CD4-positive, alpha-beta T cell treated with Interleukin-6 at 100 ng/mL for 8 hours (primary cell): Measurements from ENCODE around the gene LTBP3.

Experiments
- DNase-seq: peaks from one replicate; pipeline ENCODE4 v3.0.0-alpha.2; 2020; ENCODE audit warnings: mixed read lengths, low spot score

LTBP3 gene

DNA sequence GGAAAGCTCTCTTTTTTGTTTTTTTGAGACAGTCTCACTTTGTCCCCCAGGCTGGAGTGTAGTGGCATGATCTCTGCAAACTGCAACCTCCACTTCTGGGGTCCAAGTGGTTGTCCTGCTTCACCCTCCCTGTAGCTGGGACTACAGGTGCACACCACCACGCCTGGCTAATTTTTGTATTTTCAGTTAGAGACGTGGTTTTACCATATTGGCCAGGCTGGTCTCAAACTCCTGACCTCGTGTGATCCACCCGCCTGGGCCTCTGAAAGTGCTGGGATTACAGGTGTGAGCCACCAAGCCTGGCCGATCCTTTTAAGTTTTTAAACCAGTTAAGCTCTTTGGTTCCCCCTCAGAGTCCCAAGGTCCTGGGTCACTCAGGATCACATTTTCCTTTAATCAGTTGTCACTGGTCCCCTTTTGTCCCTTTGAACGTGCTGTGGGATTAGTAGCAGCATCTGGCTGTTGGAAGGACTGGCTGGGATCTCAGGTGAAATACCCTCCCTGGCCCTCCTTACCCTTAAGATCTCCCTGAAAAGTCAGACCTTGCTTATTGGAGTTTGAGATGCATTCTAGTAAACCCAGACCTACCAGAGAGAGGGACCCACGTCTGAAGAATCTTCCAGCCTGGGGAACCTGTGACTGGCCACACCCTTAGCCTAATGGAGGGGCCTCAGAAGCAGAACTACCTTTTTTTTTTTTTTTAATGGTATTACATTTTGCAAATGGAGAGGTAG, 51.2 kb downstream of the LTBP3 start:
- peak; percentile 30 for DNase-seq

DNA sequence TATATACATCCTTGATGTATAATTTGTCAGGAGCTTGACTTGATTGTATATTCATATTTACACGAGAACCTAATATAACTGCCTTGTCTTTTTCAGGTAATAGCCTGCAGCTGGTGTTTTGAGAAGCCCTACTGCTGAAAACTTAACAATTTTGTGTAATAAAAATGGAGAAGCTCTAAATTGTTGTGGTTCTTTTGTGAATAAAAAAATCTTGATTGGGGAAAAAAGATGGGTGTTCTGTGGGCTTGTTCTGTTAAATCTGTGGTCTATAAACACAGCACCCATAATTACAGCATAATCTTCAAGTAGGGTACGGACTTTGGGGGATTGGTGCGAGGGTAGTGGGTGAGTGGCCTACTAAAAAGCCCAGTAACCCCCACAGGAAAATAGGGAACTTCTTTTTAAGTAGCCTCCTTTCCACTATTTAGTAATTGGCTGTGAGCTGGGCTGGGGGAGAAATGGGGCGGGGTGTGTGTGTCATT, 51.8 kb downstream of the LTBP3 start:
- DNase-seq: no peak

GRCh38 chr11:65505466-65506289, 52.5 kb downstream of the LTBP3 start:
- no peak for DNase-seq

DNA sequence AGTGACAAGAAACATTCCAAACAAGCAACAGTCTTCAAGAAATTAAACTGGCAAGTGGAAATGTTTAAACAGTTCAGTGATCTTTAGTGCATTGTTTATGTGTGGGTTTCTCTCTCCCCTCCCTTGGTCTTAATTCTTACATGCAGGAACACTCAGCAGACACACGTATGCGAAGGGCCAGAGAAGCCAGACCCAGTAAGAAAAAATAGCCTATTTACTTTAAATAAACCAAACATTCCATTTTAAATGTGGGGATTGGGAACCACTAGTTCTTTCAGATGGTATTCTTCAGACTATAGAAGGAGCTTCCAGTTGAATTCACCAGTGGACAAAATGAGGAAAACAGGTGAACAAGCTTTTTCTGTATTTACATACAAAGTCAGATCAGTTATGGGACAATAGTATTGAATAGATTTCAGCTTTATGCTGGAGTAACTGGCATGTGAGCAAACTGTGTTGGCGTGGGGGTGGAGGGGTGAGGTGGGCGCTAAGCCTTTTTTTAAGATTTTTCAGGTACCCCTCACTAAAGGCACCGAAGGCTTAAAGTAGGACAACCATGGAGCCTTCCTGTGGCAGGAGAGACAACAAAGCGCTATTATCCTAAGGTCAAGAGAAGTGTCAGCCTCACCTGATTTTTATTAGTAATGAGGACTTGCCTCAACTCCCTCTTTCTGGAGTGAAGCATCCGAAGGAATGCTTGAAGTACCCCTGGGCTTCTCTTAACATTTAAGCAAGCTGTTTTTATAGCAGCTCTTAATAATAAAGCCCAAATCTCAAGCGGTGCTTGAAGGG, 53.3 kb downstream of the LTBP3 start:
- no peak for DNase-seq

DNA sequence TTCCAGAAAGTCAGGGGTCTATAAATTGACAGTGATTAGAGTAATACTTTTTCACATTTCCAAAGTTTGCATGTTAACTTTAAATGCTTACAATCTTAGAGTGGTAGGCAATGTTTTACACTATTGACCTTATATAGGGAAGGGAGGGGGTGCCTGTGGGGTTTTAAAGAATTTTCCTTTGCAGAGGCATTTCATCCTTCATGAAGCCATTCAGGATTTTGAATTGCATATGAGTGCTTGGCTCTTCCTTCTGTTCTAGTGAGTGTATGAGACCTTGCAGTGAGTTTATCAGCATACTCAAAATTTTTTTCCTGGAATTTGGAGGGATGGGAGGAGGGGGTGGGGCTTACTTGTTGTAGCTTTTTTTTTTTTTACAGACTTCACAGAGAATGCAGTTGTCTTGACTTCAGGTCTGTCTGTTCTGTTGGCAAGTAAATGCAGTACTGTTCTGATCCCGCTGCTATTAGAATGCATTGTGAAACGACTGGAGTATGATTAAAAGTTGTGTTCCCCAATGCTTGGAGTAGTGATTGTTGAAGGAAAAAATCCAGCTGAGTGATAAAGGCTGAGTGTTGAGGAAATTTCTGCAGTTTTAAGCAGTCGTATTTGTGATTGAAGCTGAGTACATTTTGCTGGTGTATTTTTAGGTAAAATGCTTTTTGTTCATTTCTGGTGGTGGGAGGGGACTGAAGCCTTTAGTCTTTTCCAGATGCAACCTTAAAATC, 54.0 kb downstream of the LTBP3 start:
- no peak for DNase-seq

DNA sequence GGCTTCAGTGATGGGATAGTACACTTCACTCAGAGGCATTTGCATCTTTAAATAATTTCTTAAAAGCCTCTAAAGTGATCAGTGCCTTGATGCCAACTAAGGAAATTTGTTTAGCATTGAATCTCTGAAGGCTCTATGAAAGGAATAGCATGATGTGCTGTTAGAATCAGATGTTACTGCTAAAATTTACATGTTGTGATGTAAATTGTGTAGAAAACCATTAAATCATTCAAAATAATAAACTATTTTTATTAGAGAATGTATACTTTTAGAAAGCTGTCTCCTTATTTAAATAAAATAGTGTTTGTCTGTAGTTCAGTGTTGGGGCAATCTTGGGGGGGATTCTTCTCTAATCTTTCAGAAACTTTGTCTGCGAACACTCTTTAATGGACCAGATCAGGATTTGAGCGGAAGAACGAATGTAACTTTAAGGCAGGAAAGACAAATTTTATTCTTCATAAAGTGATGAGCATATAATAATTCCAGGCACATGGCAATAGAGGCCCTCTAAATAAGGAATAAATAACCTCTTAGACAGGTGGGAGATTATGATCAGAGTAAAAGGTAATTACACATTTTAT, 54.7 kb downstream of the LTBP3 start:
- DNase-seq: no peak

DNA sequence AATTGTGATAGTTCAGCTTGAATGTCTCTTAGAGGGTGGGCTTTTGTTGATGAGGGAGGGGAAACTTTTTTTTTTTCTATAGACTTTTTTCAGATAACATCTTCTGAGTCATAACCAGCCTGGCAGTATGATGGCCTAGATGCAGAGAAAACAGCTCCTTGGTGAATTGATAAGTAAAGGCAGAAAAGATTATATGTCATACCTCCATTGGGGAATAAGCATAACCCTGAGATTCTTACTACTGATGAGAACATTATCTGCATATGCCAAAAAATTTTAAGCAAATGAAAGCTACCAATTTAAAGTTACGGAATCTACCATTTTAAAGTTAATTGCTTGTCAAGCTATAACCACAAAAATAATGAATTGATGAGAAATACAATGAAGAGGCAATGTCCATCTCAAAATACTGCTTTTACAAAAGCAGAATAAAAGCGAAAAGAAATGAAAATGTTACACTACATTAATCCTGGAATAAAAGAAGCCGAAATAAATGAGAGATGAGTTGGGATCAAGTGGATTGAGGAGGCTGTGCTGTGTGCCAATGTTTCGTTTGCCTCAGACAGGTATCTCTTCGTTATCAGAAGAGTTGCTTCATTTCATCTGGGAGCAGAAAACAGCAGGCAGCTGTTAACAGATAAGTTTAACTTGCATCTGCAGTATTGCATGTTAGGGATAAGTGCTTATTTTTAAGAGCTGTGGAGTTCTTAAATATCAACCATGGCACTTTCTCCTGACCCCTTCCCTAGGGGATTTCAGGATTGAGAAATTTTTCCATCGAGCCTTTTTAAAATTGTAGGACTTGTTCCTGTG, 55.4 kb downstream of the LTBP3 start:
- DNase-seq: no peak

DNA sequence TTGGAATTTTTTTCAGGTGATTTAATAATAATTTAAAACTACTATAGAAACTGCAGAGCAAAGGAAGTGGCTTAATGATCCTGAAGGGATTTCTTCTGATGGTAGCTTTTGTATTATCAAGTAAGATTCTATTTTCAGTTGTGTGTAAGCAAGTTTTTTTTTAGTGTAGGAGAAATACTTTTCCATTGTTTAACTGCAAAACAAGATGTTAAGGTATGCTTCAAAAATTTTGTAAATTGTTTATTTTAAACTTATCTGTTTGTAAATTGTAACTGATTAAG, 55.9 kb downstream of the LTBP3 start:
- DNase-seq: no peak

DNA sequence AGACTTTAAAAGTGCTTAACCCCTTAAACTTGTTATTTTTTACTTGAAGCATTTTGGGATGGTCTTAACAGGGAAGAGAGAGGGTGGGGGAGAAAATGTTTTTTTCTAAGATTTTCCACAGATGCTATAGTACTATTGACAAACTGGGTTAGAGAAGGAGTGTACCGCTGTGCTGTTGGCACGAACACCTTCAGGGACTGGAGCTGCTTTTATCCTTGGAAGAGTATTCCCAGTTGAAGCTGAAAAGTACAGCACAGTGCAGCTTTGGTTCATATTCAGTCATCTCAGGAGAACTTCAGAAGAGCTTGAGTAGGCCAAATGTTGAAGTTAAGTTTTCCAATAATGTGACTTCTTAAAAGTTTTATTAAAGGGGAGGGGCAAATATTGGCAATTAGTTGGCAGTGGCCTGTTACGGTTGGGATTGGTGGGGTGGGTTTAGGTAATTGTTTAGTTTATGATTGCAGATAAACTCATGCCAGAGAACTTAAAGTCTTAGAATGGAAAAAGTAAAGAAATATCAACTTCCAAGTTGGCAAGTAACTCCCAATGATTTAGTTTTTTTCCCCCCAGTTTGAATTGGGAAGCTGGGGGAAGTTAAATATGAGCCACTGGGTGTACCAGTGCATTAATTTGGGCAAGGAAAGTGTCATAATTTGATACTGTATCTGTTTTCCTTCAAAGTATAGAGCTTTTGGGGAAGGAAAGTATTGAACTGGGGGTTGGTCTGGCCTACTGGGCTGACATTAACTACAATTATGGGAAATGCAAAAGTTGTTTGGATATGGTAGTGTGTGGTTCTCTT, 56.5 kb downstream of the LTBP3 start:
- DNase-seq: no peak

DNA sequence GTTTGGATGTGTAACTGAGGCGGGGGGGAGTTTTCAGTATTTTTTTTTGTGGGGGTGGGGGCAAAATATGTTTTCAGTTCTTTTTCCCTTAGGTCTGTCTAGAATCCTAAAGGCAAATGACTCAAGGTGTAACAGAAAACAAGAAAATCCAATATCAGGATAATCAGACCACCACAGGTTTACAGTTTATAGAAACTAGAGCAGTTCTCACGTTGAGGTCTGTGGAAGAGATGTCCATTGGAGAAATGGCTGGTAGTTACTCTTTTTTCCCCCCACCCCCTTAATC, 57.0 kb downstream of the LTBP3 start:
- no peak for DNase-seq

DNA sequence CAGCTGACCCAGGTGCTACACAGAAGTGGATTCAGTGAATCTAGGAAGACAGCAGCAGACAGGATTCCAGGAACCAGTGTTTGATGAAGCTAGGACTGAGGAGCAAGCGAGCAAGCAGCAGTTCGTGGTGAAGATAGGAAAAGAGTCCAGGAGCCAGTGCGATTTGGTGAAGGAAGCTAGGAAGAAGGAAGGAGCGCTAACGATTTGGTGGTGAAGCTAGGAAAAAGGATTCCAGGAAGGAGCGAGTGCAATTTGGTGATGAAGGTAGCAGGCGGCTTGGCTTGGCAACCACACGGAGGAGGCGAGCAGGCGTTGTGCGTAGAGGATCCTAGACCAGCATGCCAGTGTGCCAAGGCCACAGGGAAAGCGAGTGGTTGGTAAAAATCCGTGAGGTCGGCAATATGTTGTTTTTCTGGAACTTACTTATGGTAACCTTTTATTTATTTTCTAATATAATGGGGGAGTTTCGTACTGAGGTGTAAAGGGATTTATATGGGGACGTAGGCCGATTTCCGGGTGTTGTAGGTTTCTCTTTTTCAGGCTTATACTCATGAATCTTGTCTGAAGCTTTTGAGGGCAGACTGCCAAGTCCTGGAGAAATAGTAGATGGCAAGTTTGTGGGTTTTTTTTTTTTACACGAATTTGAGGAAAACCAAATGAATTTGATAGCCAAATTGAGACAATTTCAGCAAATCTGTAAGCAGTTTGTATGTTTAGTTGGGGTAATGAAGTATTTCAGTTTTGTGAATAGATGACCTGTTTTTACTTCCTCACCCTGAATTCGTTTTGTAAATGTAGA, 57.6 kb downstream of the LTBP3 start:
- DNase-seq: no peak

- DNase-seq: no peak
Observed at GRCh38 chr11:65499713-65500386, 58.3 kb downstream of the LTBP3 start.

DNA sequence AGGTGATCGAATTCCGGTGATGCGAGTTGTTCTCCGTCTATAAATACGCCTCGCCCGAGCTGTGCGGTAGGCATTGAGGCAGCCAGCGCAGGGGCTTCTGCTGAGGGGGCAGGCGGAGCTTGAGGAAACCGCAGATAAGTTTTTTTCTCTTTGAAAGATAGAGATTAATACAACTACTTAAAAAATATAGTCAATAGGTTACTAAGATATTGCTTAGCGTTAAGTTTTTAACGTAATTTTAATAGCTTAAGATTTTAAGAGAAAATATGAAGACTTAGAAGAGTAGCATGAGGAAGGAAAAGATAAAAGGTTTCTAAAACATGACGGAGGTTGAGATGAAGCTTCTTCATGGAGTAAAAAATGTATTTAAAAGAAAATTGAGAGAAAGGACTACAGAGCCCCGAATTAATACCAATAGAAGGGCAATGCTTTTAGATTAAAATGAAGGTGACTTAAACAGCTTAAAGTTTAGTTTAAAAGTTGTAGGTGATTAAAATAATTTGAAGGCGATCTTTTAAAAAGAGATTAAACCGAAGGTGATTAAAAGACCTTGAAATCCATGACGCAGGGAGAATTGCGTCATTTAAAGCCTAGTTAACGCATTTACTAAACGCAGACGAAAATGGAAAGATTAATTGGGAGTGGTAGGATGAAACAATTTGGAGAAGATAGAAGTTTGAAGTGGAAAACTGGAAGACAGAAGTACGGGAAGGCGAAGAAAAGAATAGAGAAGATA, 59.0 kb downstream of the LTBP3 start, which contains the start of gene MALAT1:
Gene MALAT1, plus strand, starts transcription at position 69 of the 736 bp plus-strand sequence.
- peak; percentile 94 for DNase-seq

GRCh38 chr11:65498727-65498976, 59.5 kb downstream of the LTBP3 start:
- no peak for DNase-seq

- peak; percentile 64 for DNase-seq
Observed at GRCh38 chr11:65498042-65498726, 60.0 kb downstream of the LTBP3 start.

GRCh38 chr11:65497141-65498041, 60.8 kb downstream of the LTBP3 start:
- DNase-seq: peak; percentile 98
